ENCODE data around the gene TNS4. TPM values are rescaled to one million over a fixed set of nuclear protein-coding genes. Genes with fewer than 3 reads are reported as not detected.

TNS4 gene
- total RNA-seq (2022; extraction: Qiagen RNA extraction): 118 to 182 TPM (median 158 TPM) in 5 replicates

GRCh38 chr17:40501499-40501911 lies at the start of gene TNS4:
TNS4 (minus strand) TSS chr17:40501623; CDS start chr17:40496425, 5,198 bp downstream.

GRCh38 chr17:40443196-40443987 lies 58.0 kb downstream of the TNS4 start, which contains the start of gene IGFBP4:
IGFBP4 (plus strand) TSS chr17:40443450; CDS start chr17:40443736, 286 bp downstream.

Other genes starting within 250 kb of the TNS4 start
- 50.1 to 58.7 TPM (median 53.6 TPM) in 5 replicates for gene CDC6, start 213.7 kb downstream of the TNS4 start, total RNA-seq (2022; extraction: Qiagen RNA extraction)
- gene RARA, start 192.4 kb downstream of the TNS4 start, total RNA-seq (2022; extraction: Qiagen RNA extraction): 35.0 to 47.0 TPM (median 36.8 TPM) in 5 replicates
- 0.31 to 1.2 TPM (median 0.92 TPM) in 5 replicates for gene GJD3, start 136.9 kb downstream of the TNS4 start, total RNA-seq (2022; extraction: Qiagen RNA extraction)
- 206 to 295 TPM (median 221 TPM) in 5 replicates for gene TOP2A, start 83.7 kb downstream of the TNS4 start, total RNA-seq (2022; extraction: Qiagen RNA extraction)
- 2,114 to 2,923 TPM (median 2,705 TPM) in 5 replicates for gene IGFBP4, start 58.2 kb downstream of the TNS4 start, total RNA-seq (2022; extraction: Qiagen RNA extraction)
- gene CCR7, start 63.8 kb upstream of the TNS4 start, total RNA-seq (2022; extraction: Qiagen RNA extraction): 0.51 to 1.1 TPM (median 1.0 TPM) in 5 replicates
- 107 to 116 TPM (median 111 TPM) in 5 replicates for gene SMARCE1, start 146.2 kb upstream of the TNS4 start, total RNA-seq (2022; extraction: Qiagen RNA extraction)
- gene KRT222, start 163.6 kb upstream of the TNS4 start, total RNA-seq (2022; extraction: Qiagen RNA extraction): 0.27 to 0.69 TPM (median 0.52 TPM) in 5 replicates
- gene KRT24, start 202.1 kb upstream of the TNS4 start, total RNA-seq (2022; extraction: Qiagen RNA extraction): not detected in 5 replicates

Data from A549 treated with CORT108297 at 1 μM for 4 hours (cell line).